ENCODE results near the gene RORC. TPM values are rescaled to one million over a fixed set of nuclear protein-coding genes. Genes with fewer than 3 reads are reported as not detected.
"Not testable (repeated sequence)": the region's sequence is repeated elsewhere in the genome, so short reads cannot be mapped to it uniquely, and the experiment has no call there.

The RORC gene
- polyA plus RNA-seq, result 8.7 TPM
- long read RNA-seq, donor 1, result 0 reads
- long read RNA-seq, donor 2, partial matches to known transcripts, result 0 of 3 reads
- long read RNA-seq, donor 2, other reads (novel, unspliced or antisense), result 0 of 3 reads
- long read RNA-seq, donor 3, result 0 reads
- long read RNA-seq, donor 4, result 0 reads
- long read RNA-seq, donor 5, partial matches to known transcripts, result 0 of 1 reads
- long read RNA-seq, donor 5, other reads (novel, unspliced or antisense), result 0 of 1 reads
- long read RNA-seq, donor 6, full-length matches to known transcripts, result 2 of 2 reads
- long read RNA-seq, donor 6, partial matches to known transcripts, result 0 of 2 reads
- long read RNA-seq, donor 6, other reads (novel, unspliced or antisense), result 0 of 2 reads
- long read RNA-seq, donor 7, partial matches to known transcripts, result 0 of 2 reads
- long read RNA-seq, donor 7, other reads (novel, unspliced or antisense), result 0 of 2 reads
- long read RNA-seq, donor 8, partial matches to known transcripts, result 0 of 2 reads
- long read RNA-seq, donor 8, other reads (novel, unspliced or antisense), result 0 of 2 reads
- long read RNA-seq, donor 9, partial matches to known transcripts, result 0 of 2 reads
- long read RNA-seq, donor 9, other reads (novel, unspliced or antisense), result 0 of 2 reads
- long read RNA-seq, donor 10, result 0 reads
- long read RNA-seq, donor 11, result 0 reads

DNA sequence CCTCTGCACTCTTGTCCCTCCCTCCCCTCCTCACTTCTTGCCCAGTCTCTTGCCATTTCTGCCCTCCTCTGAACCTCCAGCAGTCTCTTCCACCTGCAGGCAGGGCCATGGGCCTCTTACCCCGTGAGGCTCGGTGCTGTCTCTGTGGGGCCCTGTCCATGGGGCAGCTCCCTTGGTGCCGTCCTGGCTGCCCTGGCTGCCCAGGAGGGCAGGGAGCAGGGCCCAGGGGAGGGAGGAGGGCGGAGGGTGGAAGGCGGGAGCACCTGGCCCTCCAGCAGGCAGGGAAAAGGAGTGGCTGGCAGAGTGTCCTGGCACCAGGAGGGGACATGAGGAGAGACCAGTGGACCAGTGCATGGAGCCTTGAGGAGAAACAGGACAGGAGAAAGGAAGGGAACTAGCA lies at the start of gene RORC:
RORC (minus strand) TSS at position 198 of the 400 bp plus-strand sequence; CDS start at position 160, 38 bp downstream.
- Histone ChIP-seq H3K36me3 (ENCODE audit: control insufficient read depth, insufficient read depth, low read length) (no peaks in the 10 kb centered on the region), H3K27ac (ENCODE audit: low read length) (peak within 1 kb of the TSS; percentile 63), H3K4me1 (ENCODE audit: control insufficient read depth, insufficient read depth, low read length) (peaks cover 27% of the 10 kb centered on the region), H3K27me3 (ENCODE audit: control insufficient read depth, insufficient read depth, low read length) (peaks cover 3% of the 10 kb centered on the region), H3K9me3 (ENCODE audit: control insufficient read depth, low read depth, low read length) (peaks cover 3% of the 10 kb centered on the region), H3K4me3 (ENCODE audit: low read length) (peak within 1 kb of the TSS; percentile 33)
- WGBS (ENCODE audit: insufficient coverage, low lambda C conversion rate), result no CpG with 5 or more reads among the region's 5 CpGs
- DNase-seq, result peak; percentile 61 to 70

DNA sequence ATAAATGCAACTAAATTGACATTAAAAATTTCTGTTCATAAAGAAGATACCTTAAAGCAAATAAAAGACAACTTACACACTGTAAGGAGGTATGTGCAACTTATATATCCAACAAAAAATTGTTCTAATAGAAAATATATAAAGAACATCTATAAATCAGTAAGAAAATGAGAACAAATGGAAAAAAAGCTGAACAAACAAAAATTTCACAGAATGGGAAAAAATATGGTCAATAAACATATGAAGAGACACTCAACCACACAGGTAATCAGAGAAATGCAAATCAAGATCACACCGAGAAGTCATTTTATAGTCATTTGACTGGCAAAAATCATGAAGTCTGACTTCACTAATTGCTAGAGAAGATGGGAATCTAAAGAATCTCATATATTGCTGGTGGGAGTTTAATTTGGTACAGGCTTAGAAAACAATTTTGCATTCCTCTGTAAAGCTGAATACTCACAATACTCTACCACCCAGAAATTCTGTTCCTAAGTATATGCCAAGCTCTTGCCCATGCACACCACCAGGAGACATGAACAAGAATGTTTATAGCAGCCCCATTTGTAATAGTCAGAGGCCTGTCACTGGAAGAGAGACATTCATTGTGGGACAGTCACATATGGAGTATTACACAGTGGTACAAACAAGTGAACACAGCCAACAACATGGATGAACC lies 44.0 kb upstream of the RORC start:
- peaks cover 18% of the 10 kb centered on the region for H3K36me3 ChIP-seq (ENCODE audit: control insufficient read depth, insufficient read depth, low read length)
- DNase-seq, result no peak
- no peaks in the 10 kb centered on the region for H3K27me3 ChIP-seq (ENCODE audit: control insufficient read depth, insufficient read depth, low read length)
- no peak overlapping the region for H3K4me3 ChIP-seq (ENCODE audit: low read length)
- H3K4me1 ChIP-seq (ENCODE audit: control insufficient read depth, insufficient read depth, low read length), result no peaks in the 10 kb centered on the region
- WGBS (ENCODE audit: insufficient coverage, low lambda C conversion rate), result 100% methylated on average over 1 of the region's 1 CpG
- no peaks in the 10 kb centered on the region for H3K9me3 ChIP-seq (ENCODE audit: control insufficient read depth, low read depth, low read length)
- no peak overlapping the region for H3K27ac ChIP-seq (ENCODE audit: low read length)

DNA sequence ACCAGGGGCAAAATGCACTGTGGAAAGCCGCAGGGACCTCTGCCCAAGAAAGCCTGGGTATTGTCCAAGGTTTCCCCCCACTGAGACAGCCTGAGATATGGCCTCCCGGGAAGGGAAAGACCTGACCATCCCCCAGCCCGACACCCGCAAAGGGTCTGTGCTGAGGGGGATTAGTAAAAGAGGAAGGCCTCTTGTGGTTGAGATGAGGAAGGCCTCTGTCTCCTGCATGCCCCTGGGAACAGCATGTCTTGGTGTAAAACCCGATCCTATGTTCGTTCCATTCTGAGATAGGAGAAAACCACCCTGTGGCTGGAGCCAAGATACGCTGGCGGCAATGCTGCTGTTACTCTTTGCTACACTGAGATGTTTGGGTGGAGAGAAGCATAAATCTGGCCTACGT lies 41.2 kb upstream of the RORC start:
- no CpG with 5 or more reads among the region's 9 CpGs for WGBS (ENCODE audit: insufficient coverage, low lambda C conversion rate)
- H3K9me3 ChIP-seq (ENCODE audit: control insufficient read depth, low read depth, low read length); DNase-seq; H3K4me1 ChIP-seq (ENCODE audit: control insufficient read depth, insufficient read depth, low read length); H3K27me3 ChIP-seq (ENCODE audit: control insufficient read depth, insufficient read depth, low read length); H3K4me3 ChIP-seq (ENCODE audit: low read length); H3K27ac ChIP-seq (ENCODE audit: low read length): not testable (repeated sequence)
- H3K36me3 ChIP-seq (ENCODE audit: control insufficient read depth, insufficient read depth, low read length), result peaks cover 12% of the 10 kb centered on the region

DNA sequence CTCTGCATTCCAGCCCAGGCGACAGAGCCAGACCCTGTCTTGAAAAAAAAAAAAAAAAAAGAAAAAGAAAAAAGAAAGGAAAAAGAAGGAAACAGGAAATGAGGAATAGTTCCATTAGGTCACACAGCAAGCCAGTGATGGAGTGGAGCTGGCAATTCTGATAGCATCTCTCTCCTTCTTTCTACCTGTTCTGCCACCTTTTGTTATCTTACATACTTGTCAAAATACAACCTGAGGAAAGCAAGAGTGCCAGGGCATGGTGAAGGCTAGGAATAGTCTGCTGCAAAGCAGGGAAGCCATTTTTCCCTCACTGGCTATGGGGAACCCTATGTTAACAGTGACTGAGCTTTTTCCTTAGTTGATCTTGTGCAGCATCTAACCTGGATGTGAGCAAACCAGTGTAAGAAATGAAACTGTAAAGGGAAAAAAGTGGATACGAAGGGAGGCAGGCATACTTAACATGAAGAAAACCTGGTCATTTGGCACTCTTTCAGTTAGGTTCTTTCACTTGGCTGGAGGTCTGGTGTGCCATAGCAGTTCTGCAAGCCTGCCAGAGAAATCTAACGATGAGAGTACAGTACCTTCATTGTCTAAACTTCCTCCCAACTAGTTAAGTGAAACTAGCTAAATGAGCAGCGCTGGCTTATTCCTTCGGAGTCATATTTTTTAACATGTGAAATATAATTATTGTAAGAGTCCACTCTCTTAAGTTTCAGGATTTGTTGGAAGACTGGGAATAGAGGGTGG lies 39.9 kb upstream of the RORC start:
- H3K27ac ChIP-seq (ENCODE audit: low read length), result no peak overlapping the region
- H3K27me3 ChIP-seq (ENCODE audit: control insufficient read depth, insufficient read depth, low read length), result no peaks in the 10 kb centered on the region
- DNase-seq, result no peak
- WGBS (ENCODE audit: insufficient coverage, low lambda C conversion rate), result 100% methylated on average over 1 of the region's 5 CpGs
- no peak overlapping the region for H3K4me3 ChIP-seq (ENCODE audit: low read length)
- no peaks in the 10 kb centered on the region for H3K4me1 ChIP-seq (ENCODE audit: control insufficient read depth, insufficient read depth, low read length)
- H3K36me3 ChIP-seq (ENCODE audit: control insufficient read depth, insufficient read depth, low read length), result peaks cover 10% of the 10 kb centered on the region
- no peaks in the 10 kb centered on the region for H3K9me3 ChIP-seq (ENCODE audit: control insufficient read depth, low read depth, low read length)

DNA sequence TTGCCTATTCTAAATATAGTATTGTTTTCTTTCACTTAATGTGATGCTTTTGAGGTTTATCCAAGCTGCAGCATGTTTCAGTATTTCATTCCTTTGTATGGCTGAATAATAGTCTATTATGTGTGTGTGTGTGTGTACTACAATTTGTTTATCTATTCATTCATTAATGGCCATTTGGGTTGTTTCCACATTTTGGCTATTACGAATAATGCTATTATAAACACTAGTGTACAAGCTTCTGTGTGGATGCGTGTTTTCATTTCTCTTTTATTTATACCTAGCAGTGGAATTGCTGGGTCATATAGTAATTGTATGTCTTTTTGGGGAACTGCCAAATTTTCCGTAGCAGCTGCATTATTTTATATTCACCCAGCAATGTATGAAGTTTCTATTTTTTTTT lies 36.9 kb upstream of the RORC start:
- H3K36me3 ChIP-seq (ENCODE audit: control insufficient read depth, insufficient read depth, low read length), result peaks cover 5% of the 10 kb centered on the region
- H3K9me3 ChIP-seq (ENCODE audit: control insufficient read depth, low read depth, low read length), result no peaks in the 10 kb centered on the region
- no peaks in the 10 kb centered on the region for H3K4me1 ChIP-seq (ENCODE audit: control insufficient read depth, insufficient read depth, low read length)
- no peak overlapping the region for H3K27ac ChIP-seq (ENCODE audit: low read length)
- no peak overlapping the region for H3K4me3 ChIP-seq (ENCODE audit: low read length)
- DNase-seq, result no peak
- WGBS (ENCODE audit: insufficient coverage, low lambda C conversion rate), result 57% methylated on average over 3 of the region's 3 CpGs
- H3K27me3 ChIP-seq (ENCODE audit: control insufficient read depth, insufficient read depth, low read length), result no peaks in the 10 kb centered on the region

DNA sequence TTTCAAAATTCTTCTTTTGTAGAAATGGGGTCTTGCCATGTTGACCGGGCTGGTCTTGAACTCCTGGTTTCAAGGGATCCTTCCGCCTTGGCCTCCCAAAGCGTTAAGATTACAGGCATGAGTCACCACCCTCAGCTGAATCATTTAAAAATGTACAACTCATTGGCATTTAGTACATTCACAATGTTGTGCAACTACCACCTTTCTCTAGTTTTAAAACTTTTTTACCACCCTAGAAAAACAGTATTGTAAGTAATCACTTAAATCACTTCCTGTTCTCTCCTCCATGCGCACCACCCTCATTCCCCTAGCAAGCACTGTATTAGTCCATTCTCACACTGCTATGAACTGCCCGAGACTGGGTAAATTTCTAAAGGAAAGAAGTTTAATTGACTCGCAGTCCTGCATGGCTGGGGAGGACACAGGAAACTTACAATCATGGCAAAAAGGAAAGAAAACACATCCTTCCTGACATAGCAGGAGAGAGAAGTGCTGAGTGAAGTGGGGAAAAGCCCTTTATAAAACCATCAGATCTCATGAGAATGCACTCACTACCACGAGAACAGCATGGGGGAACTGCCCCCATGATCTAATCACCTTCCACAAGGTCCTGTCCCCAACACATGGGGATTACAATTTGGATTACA lies 36.3 kb upstream of the RORC start:
- H3K4me1 ChIP-seq (ENCODE audit: control insufficient read depth, insufficient read depth, low read length), result no peaks in the 10 kb centered on the region

DNA sequence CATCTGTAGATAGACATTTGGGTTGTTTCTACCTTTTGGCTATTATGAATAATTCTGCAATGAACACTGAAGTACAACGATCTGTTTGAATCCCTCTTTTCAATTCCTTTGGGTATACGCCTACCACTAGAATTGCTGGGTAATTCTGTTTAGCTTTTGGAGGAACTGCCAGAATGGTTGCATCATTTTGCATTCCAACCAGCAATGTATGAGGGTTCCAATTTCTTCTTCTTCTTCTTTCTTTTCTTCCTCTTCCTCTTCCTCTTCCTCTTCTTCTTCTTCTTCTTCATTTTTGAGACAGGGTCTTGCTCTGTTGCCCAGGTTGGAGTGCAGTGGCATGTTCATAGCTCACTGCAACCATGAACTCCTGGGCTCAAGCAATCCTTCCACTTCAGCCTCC lies 35.7 kb upstream of the RORC start:
- H3K36me3 ChIP-seq (ENCODE audit: control insufficient read depth, insufficient read depth, low read length), result no peaks in the 10 kb centered on the region
- no peaks in the 10 kb centered on the region for H3K27me3 ChIP-seq (ENCODE audit: control insufficient read depth, insufficient read depth, low read length)
- H3K9me3 ChIP-seq (ENCODE audit: control insufficient read depth, low read depth, low read length), result no peaks in the 10 kb centered on the region
- H3K4me1 ChIP-seq (ENCODE audit: control insufficient read depth, insufficient read depth, low read length), result no peaks in the 10 kb centered on the region
- no peak for DNase-seq
- H3K27ac ChIP-seq (ENCODE audit: low read length), result no peak overlapping the region
- H3K4me3 ChIP-seq (ENCODE audit: low read length), result no peak overlapping the region
- 80% methylated on average over 1 of the region's 2 CpGs for WGBS (ENCODE audit: insufficient coverage, low lambda C conversion rate)

More for the DNA sequence above, 36.3 kb upstream of the RORC start:
- H3K9me3 ChIP-seq (ENCODE audit: control insufficient read depth, low read depth, low read length), result no peaks in the 10 kb centered on the region
- no peak for DNase-seq
- H3K36me3 ChIP-seq (ENCODE audit: control insufficient read depth, insufficient read depth, low read length), result peaks cover 3% of the 10 kb centered on the region
- H3K27me3 ChIP-seq (ENCODE audit: control insufficient read depth, insufficient read depth, low read length), result no peaks in the 10 kb centered on the region
- no peak overlapping the region for H3K4me3 ChIP-seq (ENCODE audit: low read length)
- no peak overlapping the region for H3K27ac ChIP-seq (ENCODE audit: low read length)
- WGBS (ENCODE audit: insufficient coverage, low lambda C conversion rate), result 92% methylated on average over 2 of the region's 7 CpGs

DNA sequence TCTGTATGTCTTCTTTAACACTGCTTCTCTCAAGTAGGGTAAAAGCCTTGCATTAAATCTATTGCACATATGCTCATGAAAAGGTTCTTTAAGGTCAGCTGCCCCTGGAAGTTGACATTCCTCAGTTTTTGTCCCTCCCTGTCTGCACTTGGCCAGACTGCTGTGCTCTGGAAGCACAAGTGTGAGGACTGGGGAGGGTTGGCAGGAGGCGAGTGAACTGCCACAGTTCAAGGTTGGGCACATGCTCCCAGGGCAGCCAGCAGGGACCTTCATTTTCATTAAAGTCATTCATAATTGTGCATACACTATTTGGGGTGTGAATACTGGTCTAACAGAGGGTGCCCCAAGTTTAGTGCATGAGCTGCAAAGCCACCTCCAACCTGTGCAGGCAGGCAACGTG lies 32.8 kb upstream of the RORC start:
- Histone ChIP-seq H3K9me3 (ENCODE audit: control insufficient read depth, low read depth, low read length) (no peaks in the 10 kb centered on the region), H3K4me1 (ENCODE audit: control insufficient read depth, insufficient read depth, low read length) (no peaks in the 10 kb centered on the region), H3K36me3 (ENCODE audit: control insufficient read depth, insufficient read depth, low read length) (no peaks in the 10 kb centered on the region), H3K27ac (ENCODE audit: low read length) (no peak overlapping the region), H3K4me3 (ENCODE audit: low read length) (no peak overlapping the region), H3K27me3 (ENCODE audit: control insufficient read depth, insufficient read depth, low read length) (no peaks in the 10 kb centered on the region)
- no CpG with 5 or more reads among the region's 2 CpGs for WGBS (ENCODE audit: insufficient coverage, low lambda C conversion rate)
- DNase-seq, result no peak

DNA sequence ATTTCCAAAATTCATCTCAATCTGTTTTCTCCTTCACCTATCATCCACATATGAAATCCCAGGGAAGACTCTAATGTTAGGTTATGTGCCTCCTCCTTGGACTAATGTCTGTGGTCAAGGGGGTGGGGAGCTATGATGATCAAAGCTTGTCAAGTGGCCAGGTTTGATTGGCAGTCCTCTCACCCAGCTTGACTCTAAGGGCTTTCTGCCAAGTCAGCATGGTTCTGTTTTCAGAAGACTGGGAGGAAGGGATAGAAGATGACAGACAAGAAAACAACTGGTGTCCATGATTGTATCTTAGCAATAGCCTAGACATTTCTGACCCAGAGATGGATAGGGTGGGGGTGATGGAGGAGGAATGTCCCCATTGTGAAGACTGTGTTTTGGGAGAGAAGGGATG lies 31.0 kb upstream of the RORC start:
- no peaks in the 10 kb centered on the region for H3K9me3 ChIP-seq (ENCODE audit: control insufficient read depth, low read depth, low read length)
- H3K4me3 ChIP-seq (ENCODE audit: low read length), result no peak overlapping the region
- no peaks in the 10 kb centered on the region for H3K4me1 ChIP-seq (ENCODE audit: control insufficient read depth, insufficient read depth, low read length)
- no peaks in the 10 kb centered on the region for H3K27me3 ChIP-seq (ENCODE audit: control insufficient read depth, insufficient read depth, low read length)
- H3K36me3 ChIP-seq (ENCODE audit: control insufficient read depth, insufficient read depth, low read length), result no peaks in the 10 kb centered on the region
- H3K27ac ChIP-seq (ENCODE audit: low read length), result no peak overlapping the region
- DNase-seq, result no peak
